A549 (cell line): ENCODE measurements around the gene HBG1.

Source experiments
- CTCF ChIP-seq: fragments of >200 bp; sonication (Bioruptor Twin); formaldehyde crosslinking; IDR thresholded peaks from 3 replicates; pipeline ENCODE4 v1.5.1; 2016
- HOXB13 ChIP-seq: fragments of 250-450 bp; sonication (Bioruptor Pico); IDR thresholded peaks from 2 replicates; pipeline ENCODE4 v1.5.0; 2020; ENCODE audit warnings: low read depth, mild to moderate bottlenecking, moderate library complexity
- MAX ChIP-seq: IDR thresholded peaks from 2 replicates; pipeline ENCODE4 v1.6.1; 2012
- MYC ChIP-seq: IDR thresholded peaks from 2 replicates; pipeline ENCODE4 v1.6.1; 2012; ENCODE audit warnings: mild to moderate bottlenecking, inconsistent platforms, low read length, improper control_type of control experiment, borderline replicate concordance
- PBX3 ChIP-seq: IDR thresholded peaks from 2 replicates; pipeline ENCODE4 v1.6.1; 2012
- PHF8 ChIP-seq: fragments of 200-600 bp; sonication (generic); IDR thresholded peaks from 2 replicates; pipeline ENCODE4 v1.6.1; 2016; ENCODE audit warnings: low read depth, mild to moderate bottlenecking, antibody characterized with exemption, moderate library complexity, borderline replicate concordance
- POLR2A ChIP-seq: IDR thresholded peaks from 2 replicates; pipeline ENCODE4 v1.6.1; 2012; ENCODE audit warnings: mild to moderate bottlenecking, low read length
- RAD21 ChIP-seq, 2 experiments: fragments of >200 bp in 1 of 2; sonication (Bioruptor Twin) in 1 of 2; formaldehyde crosslinking in 1 of 2; IDR thresholded peaks in 1 of 2; conservative IDR thresholded peaks in 1 of 2; 2 replicates in 1 of 2; 3 replicates in 1 of 2; pipeline ENCODE4 v1.6.1; 2012 to 2018; ENCODE audit warnings: inconsistent platforms in 1 of 2
- RARB ChIP-seq: fragments of 250-450 bp; sonication (Bioruptor Pico); IDR thresholded peaks from 2 replicates; pipeline ENCODE4 v1.8.0; 2021; ENCODE audit warnings: mild to moderate bottlenecking, moderate library complexity
- REST ChIP-seq: fragments of 200-600 bp; sonication (generic); IDR thresholded peaks from 2 replicates; pipeline ENCODE4 v1.6.1; 2016; ENCODE audit warnings: antibody characterized with exemption, mild to moderate bottlenecking, moderate library complexity
- SMC3 ChIP-seq: fragments of >200 bp; sonication (Bioruptor Twin); formaldehyde crosslinking; IDR thresholded peaks from 3 replicates; pipeline ENCODE4 v1.6.1; 2018; ENCODE audit warnings: inconsistent platforms
- TFCP2L1 ChIP-seq: fragments of 250-450 bp; sonication (Bioruptor Pico); IDR thresholded peaks from 2 replicates; pipeline ENCODE4 v1.5.0; 2021; ENCODE audit warnings: mild to moderate bottlenecking

- TF ChIP-seq POLR2A (no peak), PBX3 (no peak), CTCF (no peak), HOXB13 (CRISPR knock-in tag) (no peak), RARB (CRISPR knock-in tag) (no peak), SMC3 (no peak), PHF8 (no peak), TFCP2L1 (CRISPR knock-in tag) (no peak), REST (no peak), MAX (no peak), RAD21 (conservative IDR thresholded peaks at IDR 0.05 in 1 of 2, IDR thresholded peaks at IDR 0.05 in 1 of 2) (no peak), MYC (no peak)
Observed at GRCh38 chr11:5269715-5270147, 20.1 kb upstream of the HBG1 start, which contains the start of gene HBE1.
